ENCODE measurements around the gene ZBTB20. TPM values are rescaled to one million over a fixed set of nuclear protein-coding genes. Genes with fewer than 3 reads are reported as not detected.

Gene ZBTB20
- total RNA-seq, 4 donors from 2014 or later, result 46.1 to 102 (median 81.9) TPM

- ATAC-seq (ENCODE audit: low FRiP score) (peak; percentile 88), DNase-seq (ENCODE audit: low spot score) (no peak)
- no peak for TF ChIP-seq CTCF (IDR thresholded peaks at IDR 0.05)
These were observed 496.3 kb downstream of the ZBTB20 start for GRCh38 chr3:114650808-114651207.

GRCh38 chr3:114649331-114649730 lies 497.8 kb downstream of the ZBTB20 start:
- no peak for TF ChIP-seq CTCF (IDR thresholded peaks at IDR 0.05)
- ATAC-seq (ENCODE audit: low FRiP score) (peak; percentile 59), DNase-seq (ENCODE audit: low spot score) (no peak)

GRCh38 chr3:114646526-114646925 lies 500.6 kb downstream of the ZBTB20 start:
- no peak for ATAC-seq (ENCODE audit: low FRiP score)
- DNase-seq (ENCODE audit: low spot score), result no peak
- TF ChIP-seq CTCF (IDR thresholded peaks at IDR 0.05), result no peak

GRCh38 chr3:114645392-114645791 lies 501.7 kb downstream of the ZBTB20 start:
- DNase-seq (ENCODE audit: low spot score) (no peak), ATAC-seq (ENCODE audit: low FRiP score) (no peak)
- no peak for TF ChIP-seq CTCF (IDR thresholded peaks at IDR 0.05)

GRCh38 chr3:114644367-114644766 lies 502.7 kb downstream of the ZBTB20 start:
- ATAC-seq (ENCODE audit: low FRiP score), result no peak
- TF ChIP-seq CTCF (IDR thresholded peaks at IDR 0.05), result no peak

GRCh38 chr3:114642951-114643741 lies 503.9 kb downstream of the ZBTB20 start:
- TF ChIP-seq CTCF (IDR thresholded peaks at IDR 0.05), result no peak
- ATAC-seq (ENCODE audit: low FRiP score) (no peak), DNase-seq (ENCODE audit: low spot score) (no peak)

More at GRCh38 chr3:114644367-114644766, 502.7 kb downstream of the ZBTB20 start:
- no peak for DNase-seq (ENCODE audit: low spot score)

- ATAC-seq (ENCODE audit: low FRiP score), result no peak
- no peak for DNase-seq (ENCODE audit: low spot score)
These were observed 507.0 kb downstream of the ZBTB20 start for GRCh38 chr3:114640126-114640525.

More at GRCh38 chr3:114640126-114640525, 507.0 kb downstream of the ZBTB20 start:
- TF ChIP-seq CTCF (IDR thresholded peaks at IDR 0.05), result no peak

Measured in omental fat pad (tissue), 4 donors.